ENCODE results near the gene CBL.

The CBL gene

GRCh38 chr11:119342023-119342300 is 135.8 kb downstream of the CBL start:
- ChIA-PET CTCF (interaction anchor here (1.3 to 14.1 kb wide), 6 partner anchors 9 to 32 kb away, joined by 4 to 358 read pairs (median 140); partner anchors contain the start of gene USP2), POLR2A (no interaction called here)
- no peak for DNase-seq (ENCODE audit: low read depth, low spot score)
- no peak overlapping the region for H3K4me3 ChIP-seq (ENCODE audit: low read depth, low read length)
- no peak for TF ChIP-seq CTCF (IDR thresholded peaks at IDR 0.05; ENCODE audit: insufficient read depth, low read length, missing control alignments)

DNA sequence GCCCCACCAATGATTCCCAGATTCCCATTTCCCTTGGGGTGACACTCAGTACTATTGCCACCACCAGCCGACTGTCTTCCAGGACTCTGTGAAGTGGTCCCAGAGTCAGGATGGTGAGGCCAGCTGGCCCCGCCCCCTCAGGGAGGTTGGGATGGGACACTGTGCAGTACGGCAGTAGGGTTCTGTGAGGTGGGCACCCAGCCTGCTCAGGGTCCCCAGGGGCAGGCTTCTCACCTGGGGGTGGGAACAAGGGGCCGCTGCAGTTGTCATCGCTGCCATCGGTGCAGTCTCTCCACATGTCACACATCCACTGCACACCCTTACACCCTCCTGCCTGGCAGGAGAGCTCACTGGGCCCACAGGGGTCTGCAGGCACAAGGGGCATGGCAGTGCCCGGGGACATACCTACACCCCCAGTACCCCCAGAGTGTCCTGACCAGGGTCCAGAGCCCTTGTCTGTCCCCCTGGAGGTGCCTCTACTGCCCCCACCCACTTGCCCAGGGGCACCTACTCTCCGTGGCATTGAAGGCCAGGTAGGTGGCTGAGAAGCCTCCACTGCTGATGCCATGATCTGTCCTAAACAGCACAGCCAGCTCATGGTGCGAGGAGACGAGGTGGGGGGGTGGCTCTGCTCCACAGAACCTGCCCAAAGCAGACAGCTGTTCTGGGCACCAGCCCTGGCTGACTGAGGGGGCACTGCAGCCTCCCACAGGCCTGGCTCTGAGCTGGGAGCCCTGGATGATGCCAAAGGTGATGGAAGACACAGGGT is 136.4 kb downstream of the CBL start:
- TF ChIP-seq CTCF (IDR thresholded peaks at IDR 0.05; ENCODE audit: insufficient read depth, low read length, missing control alignments) = no peak
- DNase-seq (ENCODE audit: low read depth, low spot score) = no peak
- POLR2A ChIA-PET = no interaction called here
- CTCF ChIA-PET = interaction anchor here (1.2 to 14.1 kb wide), 8 partner anchors 10 to 132 kb away, joined by 3 to 358 read pairs (median 19); partner anchors contain the start of gene USP2
- no peak overlapping the region for H3K4me3 ChIP-seq (ENCODE audit: low read depth, low read length)

DNA sequence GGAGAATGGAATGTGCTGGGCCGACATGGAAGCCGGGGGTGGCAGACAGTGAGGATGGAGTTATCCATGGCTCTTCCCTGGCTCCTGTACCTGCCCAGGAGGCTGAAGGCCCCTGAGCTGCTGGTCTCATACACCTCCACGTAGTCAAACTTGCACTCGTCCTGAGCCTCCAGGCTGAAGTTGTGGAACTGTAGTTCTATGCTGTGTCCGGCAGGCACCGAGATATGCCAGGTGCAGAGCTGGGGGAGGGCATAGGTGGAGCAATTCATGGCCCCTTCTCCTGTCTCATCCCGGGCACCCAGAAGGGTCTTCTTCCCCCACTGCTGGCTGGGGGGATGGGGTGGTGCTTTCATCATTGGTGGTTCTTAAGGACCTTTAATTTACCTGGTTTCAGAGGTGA is 137.6 kb downstream of the CBL start:
- TF ChIP-seq CTCF (IDR thresholded peaks at IDR 0.05; ENCODE audit: insufficient read depth, low read length, missing control alignments) = no peak
- no peak overlapping the region for H3K4me3 ChIP-seq (ENCODE audit: low read depth, low read length)
- POLR2A ChIA-PET = interaction anchor here (0.9 to 1.0 kb wide), 2 partner anchors 130 to 131 kb away, joined by 3 read pairs; no protein-coding TSS in a partner anchor
- CTCF ChIA-PET = interaction anchor here (0.7 to 14.1 kb wide), 9 partner anchors 9 to 131 kb away, joined by 3 to 358 read pairs (median 9); partner anchors contain the start of gene USP2
- DNase-seq (ENCODE audit: low read depth, low spot score) = no peak

DNA sequence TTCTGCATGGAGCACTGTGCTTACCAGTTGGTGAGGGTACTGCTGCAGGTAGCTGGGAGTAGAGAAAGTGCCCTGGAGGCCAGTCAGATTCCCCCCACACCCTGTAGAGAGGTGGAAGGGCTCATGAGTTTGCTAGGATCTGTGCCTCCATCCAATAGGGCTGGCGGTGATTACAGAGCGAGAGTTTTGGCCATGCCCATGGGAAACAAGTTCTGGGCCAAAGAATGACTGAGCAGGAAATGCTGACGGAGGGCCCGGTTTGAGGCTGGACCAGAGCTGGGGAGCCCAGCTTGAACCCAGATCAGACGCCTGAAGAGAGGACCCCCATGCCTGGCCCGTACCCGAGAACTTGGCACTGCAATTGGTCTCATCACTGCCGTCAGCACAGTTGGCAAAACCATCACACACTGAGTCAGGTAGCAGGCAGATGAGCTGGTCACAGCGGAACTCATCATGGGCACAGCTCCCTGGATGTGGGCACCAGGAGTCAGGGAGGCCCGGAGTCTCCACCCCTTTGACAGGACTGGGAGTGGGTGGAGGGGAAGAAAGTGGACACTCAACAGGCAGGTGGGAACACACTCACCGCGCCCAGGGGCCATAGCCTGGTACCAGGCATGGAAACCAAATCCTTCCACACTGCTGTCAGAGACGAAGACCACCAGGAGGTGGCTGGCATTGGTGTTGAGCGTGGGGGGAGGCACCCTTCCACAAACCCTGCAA is 138.3 kb downstream of the CBL start:
- DNase-seq (ENCODE audit: low read depth, low spot score) = no peak
- TF ChIP-seq CTCF (IDR thresholded peaks at IDR 0.05; ENCODE audit: insufficient read depth, low read length, missing control alignments) = no peak
- POLR2A ChIA-PET = no interaction called here
- CTCF ChIA-PET = interaction anchor here (1.4 to 14.1 kb wide), 7 partner anchors 9 to 132 kb away, joined by 4 to 358 read pairs (median 14); partner anchors contain the start of gene USP2
- no peak overlapping the region for H3K4me3 ChIP-seq (ENCODE audit: low read depth, low read length)

DNA sequence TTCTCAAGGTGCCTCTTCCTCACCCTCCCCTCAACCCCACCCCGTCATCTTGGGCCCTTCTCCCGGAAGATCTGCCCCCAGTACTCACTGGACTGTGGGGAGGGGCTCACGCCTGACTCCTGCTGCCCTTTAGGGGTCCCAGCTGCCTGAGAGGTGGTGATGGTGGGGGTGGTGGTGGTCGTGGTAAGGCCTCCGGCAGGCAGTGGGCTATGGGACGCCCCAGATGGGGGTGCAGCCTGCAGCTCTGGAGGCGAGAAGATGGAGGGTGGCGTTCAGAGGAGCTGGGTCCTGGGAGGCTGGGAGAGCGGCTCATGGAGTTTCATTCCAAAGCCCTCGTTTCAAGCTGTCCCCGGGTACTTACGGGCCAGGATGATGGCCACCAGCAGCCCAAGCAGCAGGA is 139.5 kb downstream of the CBL start:
- no peak overlapping the region for H3K4me3 ChIP-seq (ENCODE audit: low read depth, low read length)
- TF ChIP-seq CTCF (IDR thresholded peaks at IDR 0.05; ENCODE audit: insufficient read depth, low read length, missing control alignments) = no peak
- ChIA-PET POLR2A (no interaction called here), CTCF (interaction anchor here (0.6 to 14.1 kb wide), 7 partner anchors 11 to 1232 kb away, joined by 3 to 358 read pairs (median 7); partner anchors contain the start of gene USP2)
- no peak for DNase-seq (ENCODE audit: low read depth, low spot score)

- H3K4me3 ChIP-seq (ENCODE audit: low read depth, low read length) = no peak within 1 kb of the TSS
- ChIA-PET POLR2A (no interaction called here), CTCF (interaction anchor here (2.1 to 14.1 kb wide), 4 partner anchors 8 to 28 kb away, joined by 7 to 358 read pairs (median 140); partner anchors contain the start of genes C1QTNF5 and USP2)
- no peak for DNase-seq (ENCODE audit: low read depth, low spot score)
- TF ChIP-seq CTCF (IDR thresholded peaks at IDR 0.05; ENCODE audit: insufficient read depth, low read length, missing control alignments) = no peak
Observed at GRCh38 chr11:119346605-119347004, 140.5 kb downstream of the CBL start, which contains the start of gene MFRP. TSS of gene MFRP (minus strand) at chr11:119346705. CDS start at chr11:119346513, 192 bp downstream.
